ENCODE results near the gene MATR3. TPM values are rescaled to one million over a fixed set of nuclear protein-coding genes. Genes with fewer than 3 reads are reported as not detected.

Gene MATR3
- total RNA-seq, 1 experiment from 2014 or later: 139 TPM

DNA sequence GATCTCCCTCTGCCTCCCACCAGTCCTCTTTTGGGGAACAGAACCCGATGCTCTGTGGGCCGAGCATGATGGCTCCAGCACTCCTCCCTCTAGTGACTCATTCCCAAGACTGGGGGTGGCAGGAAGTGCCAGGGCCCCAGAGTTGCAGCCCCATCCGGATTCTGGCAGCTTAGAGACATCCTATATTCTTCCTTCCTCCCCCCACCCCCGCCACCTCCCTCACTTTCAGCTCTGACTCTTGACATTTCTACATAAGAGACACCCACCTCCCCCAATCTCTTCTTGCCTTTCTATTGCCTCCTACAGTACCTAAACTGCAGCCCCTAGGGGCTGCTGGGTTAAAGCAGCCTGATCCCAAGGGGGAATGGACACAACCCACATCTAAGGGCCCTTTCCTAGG, 47.1 kb upstream of the MATR3 start:
- H3K27ac ChIP-seq (ENCODE audit: low read length): no peak overlapping the region
- peak overlapping the region; percentile 26; the same call in 1 of the 2 replicates for H3K4me2 ChIP-seq (ENCODE audit: low read length)
- no TSS peak for BruUV-seq (replicated peaks)
- H2AFZ ChIP-seq (ENCODE audit: low read length): peak overlapping the region; percentile 68
- ATAC-seq: peak; percentile 87
- no peaks in the 10 kb centered on the region for H3K27me3 ChIP-seq (ENCODE audit: low read length)
- POLR2A ChIA-PET (ENCODE audit: unreplicated experiment): no interaction called here
- DNase-seq: peak; percentile 31
- H3K79me2 ChIP-seq (ENCODE audit: low read length): no peaks in the 10 kb centered on the region
- intact Hi-C loops (cut with micrococcal nuclease): no loop called here
- no peaks in the 10 kb centered on the region for H4K20me1 ChIP-seq (ENCODE audit: low read length)
- H3K9ac ChIP-seq (ENCODE audit: low read length): no peak overlapping the region
- H3K9me3 ChIP-seq (ENCODE audit: low read length): no peaks in the 10 kb centered on the region
- no peaks in the 10 kb centered on the region for H3K36me3 ChIP-seq (ENCODE audit: low read depth, low read length)
- CTCF ChIA-PET: interaction anchor here (0.6 kb wide), 1 partner anchor 24 kb away, joined by 4 read pairs; no protein-coding TSS in a partner anchor
- H3K4me3 ChIP-seq (ENCODE audit: low read length): no peak overlapping the region
- no peaks in the 10 kb centered on the region for H3K9me2 ChIP-seq (replicated peaks; ENCODE audit: low read length)
- peaks cover 8% of the 10 kb centered on the region; the same call in 1 of the 2 replicates for H3K4me1 ChIP-seq (ENCODE audit: insufficient read depth, low read length)
- no peaks in the 10 kb centered on the region for H3F3A ChIP-seq (ENCODE audit: low read length, unreplicated experiment)
- TF ChIP-seq EZH2phosphoT487 (IDR thresholded peaks at IDR 0.05; ENCODE audit: borderline replicate concordance, low read length) (no peak), EZH2 (IDR thresholded peaks at IDR 0.05; ENCODE audit: low read length, unreplicated experiment) (no peak), CTCF (conservative IDR thresholded peaks at IDR 0.05; ENCODE audit: low read depth, low read length) (no peak)

DNA sequence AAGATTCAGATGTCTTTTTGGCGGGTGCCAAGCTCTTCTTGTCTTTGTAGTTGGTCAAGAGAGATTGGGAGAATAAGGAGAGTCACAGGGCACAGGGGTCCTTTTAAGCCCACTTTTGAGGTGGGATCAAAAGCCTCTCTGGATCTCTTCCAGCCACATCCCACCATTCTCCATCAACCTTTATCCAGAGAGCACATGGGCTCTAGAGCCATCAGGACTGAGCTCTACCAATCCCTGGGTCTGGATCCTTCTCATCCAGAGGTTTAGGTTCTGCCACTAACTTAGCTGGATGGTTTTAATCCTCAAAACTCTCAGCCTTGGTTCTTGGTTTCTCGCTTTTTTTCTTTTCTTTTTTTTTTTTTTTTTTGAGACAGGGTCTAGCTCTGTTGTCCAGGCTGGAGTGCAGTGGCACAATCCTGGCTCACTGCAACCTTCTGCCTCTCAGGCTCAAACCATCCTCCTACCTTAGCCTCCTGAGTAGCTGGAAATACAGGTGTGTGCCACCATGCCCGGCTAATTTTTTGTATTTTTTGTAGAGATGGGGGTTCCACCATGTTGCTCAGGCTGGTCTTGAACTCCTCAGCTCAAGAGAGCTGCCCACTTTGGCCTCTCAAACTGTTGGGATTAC, 44.6 kb upstream of the MATR3 start:
- ATAC-seq: no peak
- Histone ChIP-seq H3K36me3 (ENCODE audit: low read depth, low read length) (no peaks in the 10 kb centered on the region), H3K27ac (ENCODE audit: low read length) (no peak overlapping the region), H3K9ac (ENCODE audit: low read length) (no peak overlapping the region), H3K4me3 (ENCODE audit: low read length) (no peak overlapping the region), H3K9me2 (replicated peaks; ENCODE audit: low read length) (no peaks in the 10 kb centered on the region), H3K9me3 (ENCODE audit: low read length) (no peaks in the 10 kb centered on the region), H3K4me1 (ENCODE audit: insufficient read depth, low read length) (peaks cover 8% of the 10 kb centered on the region; the same call in 1 of the 2 replicates), H3K79me2 (ENCODE audit: low read length) (no peaks in the 10 kb centered on the region), H3K27me3 (ENCODE audit: low read length) (no peaks in the 10 kb centered on the region), H3F3A (ENCODE audit: low read length, unreplicated experiment) (no peaks in the 10 kb centered on the region), H4K20me1 (ENCODE audit: low read length) (no peaks in the 10 kb centered on the region), H3K4me2 (ENCODE audit: low read length) (no peak overlapping the region), H2AFZ (ENCODE audit: low read length) (no peak overlapping the region)
- CTCF ChIA-PET: no interaction called here
- intact Hi-C loops (cut with micrococcal nuclease): no loop called here
- TF ChIP-seq CTCF (conservative IDR thresholded peaks at IDR 0.05; ENCODE audit: low read depth, low read length) (no peak), EZH2phosphoT487 (IDR thresholded peaks at IDR 0.05; ENCODE audit: borderline replicate concordance, low read length) (no peak), EZH2 (IDR thresholded peaks at IDR 0.05; ENCODE audit: low read length, unreplicated experiment) (no peak)
- BruUV-seq (replicated peaks): no TSS peak
- DNase-seq: no peak
- POLR2A ChIA-PET (ENCODE audit: unreplicated experiment): no interaction called here

DNA sequence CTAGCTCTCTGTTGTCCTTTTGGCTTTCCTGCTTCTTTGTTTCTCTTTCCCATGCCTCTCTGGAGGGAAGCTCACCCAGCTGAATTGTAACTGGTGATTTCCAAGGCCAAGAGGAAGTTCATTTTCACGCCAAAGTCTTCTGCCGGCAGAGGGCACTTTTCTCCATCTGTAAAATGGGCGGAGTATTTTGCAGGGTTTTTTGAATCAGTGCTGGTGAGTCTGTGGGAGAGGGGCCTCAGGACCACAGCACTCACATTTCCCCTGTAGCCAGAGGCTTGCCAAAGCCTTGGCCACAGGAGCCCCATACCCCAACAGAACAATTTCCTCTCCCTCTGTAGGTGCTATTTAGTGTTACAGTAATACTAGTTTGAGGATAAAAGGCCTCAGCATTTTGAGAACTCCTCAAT, 42.3 kb upstream of the MATR3 start:
- no peak overlapping the region for H3K9ac ChIP-seq (ENCODE audit: low read length)
- H3F3A ChIP-seq (ENCODE audit: low read length, unreplicated experiment): no peaks in the 10 kb centered on the region
- H3K4me2 ChIP-seq (ENCODE audit: low read length): no peak overlapping the region
- TF ChIP-seq CTCF (conservative IDR thresholded peaks at IDR 0.05; ENCODE audit: low read depth, low read length): peak; percentile 63
- TF ChIP-seq EZH2phosphoT487 (IDR thresholded peaks at IDR 0.05; ENCODE audit: borderline replicate concordance, low read length): no peak
- no peaks in the 10 kb centered on the region for H3K9me2 ChIP-seq (replicated peaks; ENCODE audit: low read length)
- no peaks in the 10 kb centered on the region for H3K9me3 ChIP-seq (ENCODE audit: low read length)
- no peak; the same call in 1 of the 2 replicates for ATAC-seq
- ChIA-PET POLR2A (ENCODE audit: unreplicated experiment) (no interaction called here), CTCF (interaction anchor here (0.7 to 1.3 kb wide), 4 partner anchors 10 to 118 kb away, joined by 3 to 7 read pairs (median 5); no protein-coding TSS in a partner anchor)
- H3K36me3 ChIP-seq (ENCODE audit: low read depth, low read length): no peaks in the 10 kb centered on the region
- no peak overlapping the region for H3K4me3 ChIP-seq (ENCODE audit: low read length)
- H4K20me1 ChIP-seq (ENCODE audit: low read length): no peaks in the 10 kb centered on the region
- no TSS peak for BruUV-seq (replicated peaks)
- peaks cover 4% of the 10 kb centered on the region; the same call in 1 of the 2 replicates for H3K4me1 ChIP-seq (ENCODE audit: insufficient read depth, low read length)
- no peak overlapping the region for H3K27ac ChIP-seq (ENCODE audit: low read length)
- no peaks in the 10 kb centered on the region for H3K27me3 ChIP-seq (ENCODE audit: low read length)
- no peak overlapping the region for H2AFZ ChIP-seq (ENCODE audit: low read length)
- peak; percentile 48 for DNase-seq
- H3K79me2 ChIP-seq (ENCODE audit: low read length): no peaks in the 10 kb centered on the region
- intact Hi-C loops (cut with micrococcal nuclease): no loop called here

Data from PC-3 (cell line).